HepG2 (cell line): ENCODE results near the gene ARFGAP3. TPM values are rescaled to one million over a fixed set of nuclear protein-coding genes. Genes with fewer than 3 reads are reported as not detected.

Experiments
- ATAC-seq: fragments of 200-7000 bp; cut with Tn5 transposase; 3 replicates; pipeline ENCODE4 v1.9.1; 2020; ENCODE audit warnings: mild to moderate bottlenecking, moderate library complexity
- BruUV-seq: library from RNA; stranded (reverse); fragments of 400-500 nt; replicated peaks from 2 replicates; lab custom pipeline; 2021; lab: Mats Ljungman, UMichigan
- CTCF ChIA-PET: fragments of 300-600 bp; formaldehyde crosslinking; extraction: SDS; loops from one replicate; lab custom pipeline; 2021; ENCODE audit warnings: low total read pairs, inconsistent platforms, low intra/inter-chr PET ratio; lab: Yijun Ruan, JAX
- POLR2A ChIA-PET: fragments of 350-600 bp; sonication (Branson Sonifier 250); formaldehyde crosslinking; loops from one replicate; lab custom pipeline; 2020; ENCODE audit warnings: antibody characterized with exemption, inconsistent platforms; lab: Yijun Ruan, JAX
- DNase-seq: peaks from one replicate; pipeline ENCODE4 v3.0.0-alpha.2; 2015; ENCODE audit warnings: low spot score
- FAIRE-seq: peaks from 3 replicates; lab custom pipeline; 2011; peaks lifted over from hg19 to GRCh38; lab: Jason Lieb, UNC
- H2AFZ ChIP-seq: one replicate; pipeline ENCODE4 v1.6.1; 2011; ENCODE audit warnings: low read length, inconsistent platforms
- H3K27ac ChIP-seq: fragments of 300-600 bp; 3 replicates; pipeline ENCODE4 v1.8.0; 2011; ENCODE audit warnings: mixed run types, mild to moderate bottlenecking, mixed read lengths, low read length, inconsistent platforms; ENCODE audit not compliant: insufficient read depth; ENCODE audit errors: extremely low read length
- H3K27me3 ChIP-seq, 2 experiments: fragments of 200-600 bp in 1 of 2; 2 replicates in 1 of 2; 3 replicates in 1 of 2; pipeline versions ENCODE4 v1.6.0 to v1.8.0; 2011; ENCODE audit warnings: low read length in 2 of 2, mild to moderate bottlenecking in 2 of 2, moderate library complexity in 2 of 2, inconsistent platforms in 1 of 2; ENCODE audit not compliant: insufficient read depth in 2 of 2, control insufficient read depth in 1 of 2
- H3K36me3 ChIP-seq, 2 experiments: fragments of 200-600 bp in 1 of 2; replicated peaks in 1 of 2; 2 replicates in 1 of 2; 3 replicates in 1 of 2; pipeline versions ENCODE4 v1.5.1 to v1.8.0; 2011; ENCODE audit warnings: low read length in 2 of 2, inconsistent platforms in 1 of 2; ENCODE audit not compliant: insufficient read depth in 2 of 2, control insufficient read depth in 1 of 2
- H3K4me1 ChIP-seq: 2 replicates; pipeline ENCODE4 v1.5.1; 2012; ENCODE audit warnings: low read length, inconsistent platforms; ENCODE audit not compliant: insufficient read depth
- H3K4me2 ChIP-seq: 2 replicates; pipeline ENCODE4 v1.6.0; 2011; ENCODE audit warnings: low read depth, low read length, inconsistent platforms
- H3K4me3 ChIP-seq, 3 experiments: fragments of 200-600 bp in 1 of 3; sonication (generic), shearing (Covaris generic) in 1 of 3; replicated peaks in 1 of 3; 2 replicates each; pipeline ENCODE4 v1.5.1; 2011 to 2016; ENCODE audit warnings: low read length in 3 of 3, inconsistent platforms in 2 of 3, low read depth in 2 of 3, mild to moderate bottlenecking in 2 of 3, control low read depth in 1 of 3, mixed read lengths in 1 of 3; ENCODE audit not compliant: insufficient read depth in 1 of 3
- H3K79me2 ChIP-seq: one replicate; pipeline ENCODE4 v1.6.1; 2011; ENCODE audit warnings: low read length, inconsistent platforms; ENCODE audit not compliant: insufficient read depth
- H3K9ac ChIP-seq: 2 replicates; pipeline ENCODE4 v1.6.0; 2011; ENCODE audit warnings: mild to moderate bottlenecking, low read depth, low read length, inconsistent platforms; ENCODE audit not compliant: insufficient read depth
- H3K9me3 ChIP-seq: 2 replicates; pipeline ENCODE4 v1.5.1; 2012; ENCODE audit warnings: mild to moderate bottlenecking, low read length
- H4K20me1 ChIP-seq: 2 replicates; pipeline ENCODE4 v1.6.0; 2011; ENCODE audit warnings: inconsistent platforms, mild to moderate bottlenecking, low read length, moderate library complexity; ENCODE audit not compliant: insufficient read depth
- ARID2 ChIP-seq: sonication (generic); formaldehyde crosslinking; IDR thresholded peaks from 2 replicates; pipeline ENCODE4 v1.8.1; 2022; ENCODE audit warnings: mild to moderate bottlenecking, missing genetic modification reagents, borderline replicate concordance
- ARID4A ChIP-seq: sonication (generic); formaldehyde crosslinking; IDR thresholded peaks from 2 replicates; pipeline ENCODE4 v1.5.0; 2020; ENCODE audit warnings: mild to moderate bottlenecking, missing genetic modification reagents, borderline replicate concordance
- CSRNP1 ChIP-seq: sonication (generic); formaldehyde crosslinking; IDR thresholded peaks from 2 replicates; pipeline ENCODE4 v1.8.1; 2023; ENCODE audit warnings: mild to moderate bottlenecking, missing genetic modification reagents
- ESRRA ChIP-seq: sonication (generic); formaldehyde crosslinking; IDR thresholded peaks from 2 replicates; pipeline ENCODE4 v1.5.1; 2020; ENCODE audit warnings: mild to moderate bottlenecking, low read depth, missing genetic modification reagents
- FOSL2 ChIP-seq: sonication (generic); formaldehyde crosslinking; IDR thresholded peaks from 2 replicates; pipeline ENCODE4 v1.4.0; 2020; ENCODE audit warnings: missing genetic modification reagents
- FOXA3 ChIP-seq: IDR thresholded peaks from 2 replicates; pipeline ENCODE4 v1.6.1; 2016; ENCODE audit warnings: missing genetic modification reagents, missing compliant biosample characterization
- GLI4 ChIP-seq: sonication (generic); formaldehyde crosslinking; IDR thresholded peaks from 2 replicates; pipeline ENCODE4 v1.5.1; 2020; ENCODE audit warnings: missing genetic modification reagents, mild to moderate bottlenecking, moderate library complexity, borderline replicate concordance
- JARID2 ChIP-seq: sonication (generic); formaldehyde crosslinking; IDR thresholded peaks from 2 replicates; pipeline ENCODE4 v1.8.1; 2023; ENCODE audit warnings: missing genetic modification reagents, inconsistent platforms; ENCODE audit not compliant: insufficient replicate concordance
- MEIS1 ChIP-seq: sonication (generic); formaldehyde crosslinking; IDR thresholded peaks from 2 replicates; pipeline ENCODE4 v1.9.0; 2021; ENCODE audit warnings: mild to moderate bottlenecking, missing genetic modification reagents, moderate library complexity, borderline replicate concordance
- TFDP1 ChIP-seq: IDR thresholded peaks from 2 replicates; pipeline ENCODE4 v1.6.1; 2016; ENCODE audit warnings: missing compliant biosample characterization, missing genetic modification reagents, borderline replicate concordance
- WIZ ChIP-seq: sonication (generic); formaldehyde crosslinking; IDR thresholded peaks from 2 replicates; pipeline ENCODE4 v1.5.1; 2020; ENCODE audit warnings: mild to moderate bottlenecking, missing genetic modification reagents
- ZNF367 ChIP-seq: sonication (generic); formaldehyde crosslinking; IDR thresholded peaks from 2 replicates; pipeline ENCODE4 v1.4.0; 2020; ENCODE audit warnings: missing genetic modification reagents, borderline replicate concordance
- ZSCAN25 ChIP-seq: sonication (generic); formaldehyde crosslinking; IDR thresholded peaks from 2 replicates; pipeline ENCODE4 v1.8.0; 2022; ENCODE audit warnings: mild to moderate bottlenecking, missing genetic modification reagents
- WGBS: methylation state at CpG from one replicate; pipeline ENCODE4 v1.1.6; 2017; ENCODE audit warnings: low lambda C conversion rate; 5-methylcytosine and 5-hydroxymethylcytosine counted together
- in situ Hi-C: cut with HindIII; loops from 2 replicates; pipeline ENCODE4 v1.10.0; 2017; ENCODE audit warnings: low pct_unique_long_range_greater_than_20kb; ENCODE audit not compliant: extremely low pct_ligation_motif_present
- intact Hi-C: fragments of 100-400 bp; cut with micrococcal nuclease; formaldehyde crosslinking; loops from one replicate; pipeline ENCODE4 v1.10.0; 2022; ENCODE audit not compliant: unreplicated experiment
- polyA plus RNA-seq, 8 experiments: library from polyadenylated mRNA; depleted of rRNA in 3 of 8; stranded (reverse) in 7 of 8; unstranded in 1 of 8; fragments of >200 nt; fragmentation: Illumina TruSeq in 4 of 8; extraction: Trizol in 4 of 8; gene quantifications; 2 replicates each; pipeline versions ENCODE4 v1.2.1 to v1.2.3, GENCODE V29; 2011 to 2016; ENCODE audit warnings: low read depth in 4 of 8, missing spikeins in 1 of 8, mixed read lengths in 1 of 8; ENCODE audit not compliant: insufficient read depth in 1 of 8
- total RNA-seq, 5 experiments: library from RNA; depleted of rRNA; stranded (reverse); fragments of >200 nt; fragmentation: Illumina TruSeq; extraction: Trizol; gene quantifications; 2 replicates each; pipeline ENCODE4 v1.2.3, GENCODE V29; 2016; ENCODE audit warnings: low read depth in 1 of 5

ARFGAP3 gene
- total and polyA plus RNA-seq, 2 of the 13 experiments (the other 11 are each of a cell fraction or from before 2014, with no cell fraction given), result 41.7 to 61.6 TPM

- no peak for TF ChIP-seq ARID4A (CRISPR knock-in tag)
- no peak for TF ChIP-seq JARID2 (CRISPR knock-in tag)
- TF ChIP-seq TFDP1 (CRISPR knock-in tag), result no peak
These were observed 86.7 kb downstream of the ARFGAP3 start (continued) for GRCh38 chr22:42770448-42770726.

GRCh38 chr22:42769574-42770447 is 87.3 kb downstream of the ARFGAP3 start:
- H3K4me2 ChIP-seq, result peak overlapping the region; percentile 73
- WGBS, result 12% methylated on average over 9 of the region's 50 CpGs
- no TSS peak for BruUV-seq
- peak overlapping the region in 2 of 3 experiments; percentile 4 to 54; a peak in 3 of 6 replicates for H3K4me3 ChIP-seq
- H3K36me3 ChIP-seq, result no peaks in the 10 kb centered on the region
- no peak for FAIRE-seq
- no peak overlapping the region for H2AFZ ChIP-seq
- peaks cover 76% of the 10 kb centered on the region for H3K4me1 ChIP-seq
- no peaks in the 10 kb centered on the region for H3K79me2 ChIP-seq
- no peaks in the 10 kb centered on the region for H3K9me3 ChIP-seq
- ATAC-seq, result peak; percentile 53
- H3K27ac ChIP-seq, result no peak overlapping the region
- H3K27me3 ChIP-seq, result peaks cover 2 to 8% of the 10 kb centered on the region in 2 experiments; a peak in 3 of 5 replicates
- no peak for DNase-seq
- intact Hi-C loops (no loop called here), in situ Hi-C loops (loop anchor here (5.0 kb wide), 1 partner anchor 97 kb away; no protein-coding TSS in a partner anchor)
- CTCF ChIA-PET, result no interaction called here
- POLR2A ChIA-PET, result no interaction called here
- no peak overlapping the region for H3K9ac ChIP-seq
- H4K20me1 ChIP-seq, result no peaks in the 10 kb centered on the region
- no peak for TF ChIP-seq GLI4
- no peak for TF ChIP-seq WIZ (CRISPR knock-in tag)
- TF ChIP-seq CSRNP1, result peak; percentile 61; the same call in 1 of the 2 replicates
- 0 out of 2 replicates have a peak, but pooled peaks have one; percentile 31 for TF ChIP-seq ARID2
- TF ChIP-seq ZNF367 (CRISPR knock-in tag), result no peak
- TF ChIP-seq ZSCAN25 (CRISPR knock-in tag), result peak; percentile 45; the same call in 1 of the 2 replicates
- no peak for TF ChIP-seq MEIS1 (CRISPR knock-in tag)
- peak; percentile 87 for TF ChIP-seq FOSL2
- TF ChIP-seq FOXA3, result peak; percentile 39; the same call in 1 of the 2 replicates
- no peak for TF ChIP-seq ESRRA (CRISPR knock-in tag)
